DOHH2 (cell line): ENCODE data around the gene LDAF1.
A peak's percentile ranks its signal among the peaks of the same experiment; 100 is the strongest.

Experiments used
- H3F3A ChIP-seq: fragments of 200-600 bp; sonication (generic), shearing (Covaris generic); 2 replicates; pipeline ENCODE4 v1.6.0; 2016; ENCODE audit warnings: antibody characterized with exemption, mild to moderate bottlenecking; ENCODE audit not compliant: control insufficient read depth, insufficient read depth
- H3K27ac ChIP-seq: fragments of 200-600 bp; sonication (generic); 2 replicates; pipeline ENCODE4 v1.5.1; 2014; ENCODE audit warnings: low read depth, mild to moderate bottlenecking, low read length, moderate library complexity
- H3K27me3 ChIP-seq: fragments of 200-600 bp; sonication (generic); 2 replicates; pipeline ENCODE4 v1.6.1; 2014; ENCODE audit warnings: mild to moderate bottlenecking, low read length, mixed read lengths; ENCODE audit not compliant: control insufficient read depth
- H3K36me3 ChIP-seq: fragments of 200-600 bp; sonication (generic); 2 replicates; pipeline ENCODE4 v1.6.1; 2014; ENCODE audit warnings: mild to moderate bottlenecking, low read length, moderate library complexity, mixed read lengths; ENCODE audit not compliant: control insufficient read depth
- H3K4me1 ChIP-seq: fragments of 200-600 bp; sonication (generic); 2 replicates; pipeline ENCODE4 v1.6.1; 2014; ENCODE audit warnings: mild to moderate bottlenecking, low read length, mixed read lengths; ENCODE audit not compliant: control insufficient read depth
- H3K4me2 ChIP-seq: fragments of 200-600 bp; sonication (generic); 2 replicates; pipeline ENCODE4 v1.6.0; 2014; ENCODE audit warnings: mild to moderate bottlenecking, low read length, moderate library complexity
- H3K4me3 ChIP-seq: fragments of 200-600 bp; sonication (generic); 2 replicates; pipeline ENCODE4 v1.5.1; 2014; ENCODE audit warnings: mild to moderate bottlenecking, low read length, mixed read lengths
- H3K79me2 ChIP-seq: fragments of 200-600 bp; sonication (generic); 2 replicates; pipeline ENCODE4 v1.6.1; 2014; ENCODE audit warnings: mild to moderate bottlenecking, low read length, mixed read lengths; ENCODE audit not compliant: control insufficient read depth
- H3K9me2 ChIP-seq: fragments of 200-600 bp; sonication (generic); replicated peaks from 2 replicates; pipeline ENCODE4 v1.6.1; 2014; ENCODE audit warnings: mild to moderate bottlenecking, low read length, mixed read lengths; ENCODE audit not compliant: control insufficient read depth
- H3K9me3 ChIP-seq: fragments of 200-600 bp; sonication (generic); 2 replicates; pipeline ENCODE4 v1.6.1; 2014; ENCODE audit warnings: antibody characterized with exemption, low read length, mixed read lengths; ENCODE audit not compliant: control insufficient read depth, insufficient read depth
- H4K20me1 ChIP-seq: fragments of 200-600 bp; sonication (generic); 2 replicates; pipeline ENCODE4 v1.6.0; 2014; ENCODE audit warnings: low read depth, mild to moderate bottlenecking, antibody characterized with exemption, low read length, moderate library complexity; ENCODE audit not compliant: control insufficient read depth, insufficient read depth
- EZH2phosphoT487 ChIP-seq: fragments of 200-600 bp; sonication (generic); IDR thresholded peaks from 2 replicates; pipeline ENCODE4 v1.6.1; 2017; ENCODE audit warnings: borderline replicate concordance, mild to moderate bottlenecking, antibody characterized with exemption, low read length, moderate library complexity, mixed read lengths
- TF ChIP-seq, protein P1 (sequence below): fragments of 200-600 bp; sonication (generic); IDR thresholded peaks from one replicate; pipeline ENCODE4 v1.5.1; 2014; ENCODE audit warnings: antibody characterized with exemption, mild to moderate bottlenecking, low read depth, low read length; ENCODE audit not compliant: poor library complexity, severe bottlenecking

LDAF1 gene

DNA sequence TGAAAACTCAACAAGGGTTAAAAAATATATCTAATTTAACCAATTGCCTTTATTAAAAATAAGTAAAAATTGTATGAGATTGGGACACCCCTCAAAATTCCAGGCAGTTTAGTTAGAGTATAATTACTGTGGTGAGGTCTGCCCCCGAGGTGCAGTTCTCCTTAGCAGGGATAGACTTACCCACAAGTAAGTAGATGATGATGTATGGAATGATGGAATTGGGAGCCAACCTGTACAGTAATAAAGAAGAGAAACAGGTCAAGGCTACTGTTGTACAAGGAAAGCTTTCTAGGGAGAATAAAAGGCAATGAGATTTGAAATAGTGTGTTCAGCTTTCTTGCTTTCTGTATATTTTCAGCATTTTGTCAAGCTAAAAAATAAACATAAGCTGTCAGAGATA lies 1.8 kb downstream of the LDAF1 start:
- H3K27ac ChIP-seq, result peak overlapping the region; percentile 61
- H3K79me2 ChIP-seq, result peaks cover 45% of the 10 kb centered on the region
- peaks cover 26% of the 10 kb centered on the region for H3K4me1 ChIP-seq
- no peaks in the 10 kb centered on the region for H3K9me2 ChIP-seq
- H3K27me3 ChIP-seq, result no peaks in the 10 kb centered on the region
- H4K20me1 ChIP-seq, result no peaks in the 10 kb centered on the region
- peak overlapping the region; percentile 82 for H3K4me2 ChIP-seq
- H3K36me3 ChIP-seq, result peaks cover 45% of the 10 kb centered on the region
- no peaks in the 10 kb centered on the region for H3K9me3 ChIP-seq
- no peak for TF ChIP-seq EZH2phosphoT487
- TF ChIP-seq, protein P1, sequence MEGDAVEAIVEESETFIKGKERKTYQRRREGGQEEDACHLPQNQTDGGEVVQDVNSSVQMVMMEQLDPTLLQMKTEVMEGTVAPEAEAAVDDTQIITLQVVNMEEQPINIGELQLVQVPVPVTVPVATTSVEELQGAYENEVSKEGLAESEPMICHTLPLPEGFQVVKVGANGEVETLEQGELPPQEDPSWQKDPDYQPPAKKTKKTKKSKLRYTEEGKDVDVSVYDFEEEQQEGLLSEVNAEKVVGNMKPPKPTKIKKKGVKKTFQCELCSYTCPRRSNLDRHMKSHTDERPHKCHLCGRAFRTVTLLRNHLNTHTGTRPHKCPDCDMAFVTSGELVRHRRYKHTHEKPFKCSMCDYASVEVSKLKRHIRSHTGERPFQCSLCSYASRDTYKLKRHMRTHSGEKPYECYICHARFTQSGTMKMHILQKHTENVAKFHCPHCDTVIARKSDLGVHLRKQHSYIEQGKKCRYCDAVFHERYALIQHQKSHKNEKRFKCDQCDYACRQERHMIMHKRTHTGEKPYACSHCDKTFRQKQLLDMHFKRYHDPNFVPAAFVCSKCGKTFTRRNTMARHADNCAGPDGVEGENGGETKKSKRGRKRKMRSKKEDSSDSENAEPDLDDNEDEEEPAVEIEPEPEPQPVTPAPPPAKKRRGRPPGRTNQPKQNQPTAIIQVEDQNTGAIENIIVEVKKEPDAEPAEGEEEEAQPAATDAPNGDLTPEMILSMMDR, result no peak
- no peaks in the 10 kb centered on the region for H3F3A ChIP-seq
- peak overlapping the region; percentile 78 for H3K4me3 ChIP-seq

GRCh38 chr16:21161211-21161610 lies 2.7 kb downstream of the LDAF1 start:
- Histone ChIP-seq H3K4me3 (no peak overlapping the region), H3K9me2 (no peaks in the 10 kb centered on the region), H4K20me1 (no peaks in the 10 kb centered on the region), H3K79me2 (peaks cover 45% of the 10 kb centered on the region), H3K9me3 (no peaks in the 10 kb centered on the region), H3K27me3 (no peaks in the 10 kb centered on the region), H3K4me1 (peaks cover 26% of the 10 kb centered on the region), H3K27ac (no peak overlapping the region), H3F3A (no peaks in the 10 kb centered on the region), H3K4me2 (no peak overlapping the region; the same call in 1 of the 2 replicates), H3K36me3 (peaks cover 49% of the 10 kb centered on the region)
- TF ChIP-seq, protein P1, result no peak

DNA sequence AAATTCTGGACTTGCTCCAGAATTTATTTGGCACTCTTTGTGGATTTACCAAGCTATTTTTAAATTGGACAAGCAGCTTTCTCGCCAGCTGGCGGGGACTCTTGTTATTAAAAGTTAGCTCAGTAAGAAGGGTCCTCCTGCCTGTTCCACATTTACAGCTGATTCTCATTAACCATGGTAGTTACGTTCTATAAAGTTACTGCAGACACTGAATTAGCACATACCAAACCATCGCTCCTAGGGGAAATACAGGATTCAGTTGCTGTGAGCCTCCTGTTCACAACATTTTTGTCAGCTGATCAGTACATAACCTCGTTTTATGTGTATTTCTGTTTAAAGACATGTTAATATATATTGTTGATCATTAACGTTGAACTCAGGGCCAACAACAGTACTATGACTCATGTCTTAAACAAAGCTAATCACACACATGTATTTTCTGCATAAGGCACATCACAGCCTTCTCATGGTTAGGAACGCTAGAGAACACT lies 4.2 kb downstream of the LDAF1 start:
- peaks cover 25% of the 10 kb centered on the region for H3K4me1 ChIP-seq
- TF ChIP-seq, protein P1, result no peak
- no peak for TF ChIP-seq EZH2phosphoT487
- no peaks in the 10 kb centered on the region for H3K9me3 ChIP-seq
- H3K4me3 ChIP-seq, result no peak overlapping the region
- H3F3A ChIP-seq, result no peaks in the 10 kb centered on the region
- H3K79me2 ChIP-seq, result peaks cover 45% of the 10 kb centered on the region
- peaks cover 61% of the 10 kb centered on the region for H3K36me3 ChIP-seq
- H3K27me3 ChIP-seq, result no peaks in the 10 kb centered on the region
- no peak overlapping the region for H3K4me2 ChIP-seq
- no peak overlapping the region for H3K27ac ChIP-seq
- no peaks in the 10 kb centered on the region for H4K20me1 ChIP-seq
- H3K9me2 ChIP-seq, result no peaks in the 10 kb centered on the region
